ENCODE measurements around the gene RHOT2.

RHOT2 gene

GRCh38 chr16:648071-648780 lies 19.7 kb upstream of the RHOT2 start:
- no peaks in the 10 kb centered on the region for H3K9me3 ChIP-seq (ENCODE audit: control insufficient read depth, low read length)
- H3K4me3 ChIP-seq (ENCODE audit: insufficient read depth, low read depth, low read length, poor library complexity, severe bottlenecking): peak overlapping the region; percentile 64
- peak overlapping the region; percentile 91 for H3K27ac ChIP-seq (ENCODE audit: insufficient read depth, low read length, poor library complexity, severe bottlenecking)
- DNase-seq: no peak
- H3K4me1 ChIP-seq (ENCODE audit: control insufficient read depth, insufficient read depth, low read length, poor library complexity, severe bottlenecking): peaks cover 21% of the 10 kb centered on the region
- H3K27me3 ChIP-seq (replicated peaks; ENCODE audit: control insufficient read depth, insufficient read depth, low read length, poor library complexity, severe bottlenecking): no peaks in the 10 kb centered on the region
- no peaks in the 10 kb centered on the region for H3K36me3 ChIP-seq (ENCODE audit: control insufficient read depth, insufficient read depth, low read length)

- no peaks in the 10 kb centered on the region for H3K9me3 ChIP-seq (ENCODE audit: control insufficient read depth, low read length)
- peaks cover 21% of the 10 kb centered on the region for H3K4me1 ChIP-seq (ENCODE audit: control insufficient read depth, insufficient read depth, low read length, poor library complexity, severe bottlenecking)
- peak within 1 kb of the TSS; percentile 64 for H3K4me3 ChIP-seq (ENCODE audit: insufficient read depth, low read depth, low read length, poor library complexity, severe bottlenecking)
- no peaks in the 10 kb centered on the region for H3K36me3 ChIP-seq (ENCODE audit: control insufficient read depth, insufficient read depth, low read length)
- H3K27ac ChIP-seq (ENCODE audit: insufficient read depth, low read length, poor library complexity, severe bottlenecking): peak within 1 kb of the TSS; percentile 91
- DNase-seq: peak; percentile 85 to 91 (median 86)
- H3K27me3 ChIP-seq (replicated peaks; ENCODE audit: control insufficient read depth, insufficient read depth, low read length, poor library complexity, severe bottlenecking): no peaks in the 10 kb centered on the region
Observed at GRCh38 chr16:648781-649589, 18.9 kb upstream of the RHOT2 start, which contains the start of gene WDR90. TSS of gene WDR90 (plus strand) at chr16:649365. CDS start at chr16:649417, 52 bp downstream.

- H3K4me1 ChIP-seq (ENCODE audit: control insufficient read depth, insufficient read depth, low read length, poor library complexity, severe bottlenecking): peaks cover 21% of the 10 kb centered on the region
- H3K27me3 ChIP-seq (replicated peaks; ENCODE audit: control insufficient read depth, insufficient read depth, low read length, poor library complexity, severe bottlenecking): no peaks in the 10 kb centered on the region
- H3K36me3 ChIP-seq (ENCODE audit: control insufficient read depth, insufficient read depth, low read length): no peaks in the 10 kb centered on the region
- H3K27ac ChIP-seq (ENCODE audit: insufficient read depth, low read length, poor library complexity, severe bottlenecking): peak overlapping the region; percentile 91
- no peak for DNase-seq
- H3K4me3 ChIP-seq (ENCODE audit: insufficient read depth, low read depth, low read length, poor library complexity, severe bottlenecking): peak overlapping the region; percentile 64
- H3K9me3 ChIP-seq (ENCODE audit: control insufficient read depth, low read length): no peaks in the 10 kb centered on the region
Observed at GRCh38 chr16:649631-650030, 18.3 kb upstream of the RHOT2 start.

GRCh38 chr16:651844-652243 lies 16.1 kb upstream of the RHOT2 start:
- H3K36me3 ChIP-seq (ENCODE audit: control insufficient read depth, insufficient read depth, low read length): no peaks in the 10 kb centered on the region
- no peak for DNase-seq
- H3K4me1 ChIP-seq (ENCODE audit: control insufficient read depth, insufficient read depth, low read length, poor library complexity, severe bottlenecking): peaks cover 21% of the 10 kb centered on the region
- H3K9me3 ChIP-seq (ENCODE audit: control insufficient read depth, low read length): no peaks in the 10 kb centered on the region
- H3K27me3 ChIP-seq (replicated peaks; ENCODE audit: control insufficient read depth, insufficient read depth, low read length, poor library complexity, severe bottlenecking): no peaks in the 10 kb centered on the region
- no peak overlapping the region for H3K4me3 ChIP-seq (ENCODE audit: insufficient read depth, low read depth, low read length, poor library complexity, severe bottlenecking)
- no peak overlapping the region for H3K27ac ChIP-seq (ENCODE audit: insufficient read depth, low read length, poor library complexity, severe bottlenecking)

GRCh38 chr16:652454-653305 lies 15.3 kb upstream of the RHOT2 start:
- DNase-seq: no peak
- H3K36me3 ChIP-seq (ENCODE audit: control insufficient read depth, insufficient read depth, low read length): no peaks in the 10 kb centered on the region
- H3K4me3 ChIP-seq (ENCODE audit: insufficient read depth, low read depth, low read length, poor library complexity, severe bottlenecking): no peak overlapping the region
- H3K27me3 ChIP-seq (replicated peaks; ENCODE audit: control insufficient read depth, insufficient read depth, low read length, poor library complexity, severe bottlenecking): no peaks in the 10 kb centered on the region
- peaks cover 18% of the 10 kb centered on the region for H3K4me1 ChIP-seq (ENCODE audit: control insufficient read depth, insufficient read depth, low read length, poor library complexity, severe bottlenecking)
- H3K27ac ChIP-seq (ENCODE audit: insufficient read depth, low read length, poor library complexity, severe bottlenecking): no peak overlapping the region
- H3K9me3 ChIP-seq (ENCODE audit: control insufficient read depth, low read length): no peaks in the 10 kb centered on the region

- H3K4me1 ChIP-seq (ENCODE audit: control insufficient read depth, insufficient read depth, low read length, poor library complexity, severe bottlenecking): peaks cover 7% of the 10 kb centered on the region
- H3K36me3 ChIP-seq (ENCODE audit: control insufficient read depth, insufficient read depth, low read length): no peaks in the 10 kb centered on the region
- H3K9me3 ChIP-seq (ENCODE audit: control insufficient read depth, low read length): no peaks in the 10 kb centered on the region
- H3K27me3 ChIP-seq (replicated peaks; ENCODE audit: control insufficient read depth, insufficient read depth, low read length, poor library complexity, severe bottlenecking): no peaks in the 10 kb centered on the region
- no peak overlapping the region for H3K27ac ChIP-seq (ENCODE audit: insufficient read depth, low read length, poor library complexity, severe bottlenecking)
- no peak for DNase-seq
- no peak overlapping the region for H3K4me3 ChIP-seq (ENCODE audit: insufficient read depth, low read depth, low read length, poor library complexity, severe bottlenecking)
Observed at GRCh38 chr16:654034-654433, 13.9 kb upstream of the RHOT2 start.

- Histone ChIP-seq H3K27ac (ENCODE audit: insufficient read depth, low read length, poor library complexity, severe bottlenecking) (no peak overlapping the region), H3K4me3 (ENCODE audit: insufficient read depth, low read depth, low read length, poor library complexity, severe bottlenecking) (no peak overlapping the region), H3K4me1 (ENCODE audit: control insufficient read depth, insufficient read depth, low read length, poor library complexity, severe bottlenecking) (no peaks in the 10 kb centered on the region), H3K36me3 (ENCODE audit: control insufficient read depth, insufficient read depth, low read length) (no peaks in the 10 kb centered on the region), H3K9me3 (ENCODE audit: control insufficient read depth, low read length) (no peaks in the 10 kb centered on the region), H3K27me3 (replicated peaks; ENCODE audit: control insufficient read depth, insufficient read depth, low read length, poor library complexity, severe bottlenecking) (no peaks in the 10 kb centered on the region)
- DNase-seq: no peak
Observed at GRCh38 chr16:657487-657886, 10.4 kb upstream of the RHOT2 start.

- H3K36me3 ChIP-seq (ENCODE audit: control insufficient read depth, insufficient read depth, low read length): no peaks in the 10 kb centered on the region
- no peaks in the 10 kb centered on the region for H3K9me3 ChIP-seq (ENCODE audit: control insufficient read depth, low read length)
- no peak overlapping the region for H3K27ac ChIP-seq (ENCODE audit: insufficient read depth, low read length, poor library complexity, severe bottlenecking)
- H3K27me3 ChIP-seq (replicated peaks; ENCODE audit: control insufficient read depth, insufficient read depth, low read length, poor library complexity, severe bottlenecking): no peaks in the 10 kb centered on the region
- DNase-seq: no peak
- H3K4me1 ChIP-seq (ENCODE audit: control insufficient read depth, insufficient read depth, low read length, poor library complexity, severe bottlenecking): no peaks in the 10 kb centered on the region
- H3K4me3 ChIP-seq (ENCODE audit: insufficient read depth, low read depth, low read length, poor library complexity, severe bottlenecking): no peak overlapping the region
Observed at GRCh38 chr16:658679-659571, 9.0 kb upstream of the RHOT2 start.

- Histone ChIP-seq H3K27me3 (replicated peaks; ENCODE audit: control insufficient read depth, insufficient read depth, low read length, poor library complexity, severe bottlenecking) (no peaks in the 10 kb centered on the region), H3K9me3 (ENCODE audit: control insufficient read depth, low read length) (no peaks in the 10 kb centered on the region), H3K4me3 (ENCODE audit: insufficient read depth, low read depth, low read length, poor library complexity, severe bottlenecking) (no peak overlapping the region), H3K4me1 (ENCODE audit: control insufficient read depth, insufficient read depth, low read length, poor library complexity, severe bottlenecking) (no peaks in the 10 kb centered on the region), H3K27ac (ENCODE audit: insufficient read depth, low read length, poor library complexity, severe bottlenecking) (no peak overlapping the region), H3K36me3 (ENCODE audit: control insufficient read depth, insufficient read depth, low read length) (no peaks in the 10 kb centered on the region)
- DNase-seq: no peak
Observed at GRCh38 chr16:659618-660017, 8.3 kb upstream of the RHOT2 start.

All from effector memory CD4-positive, alpha-beta T cell (primary cell).